Neural cell (in vitro differentiated cells): ENCODE measurements around the gene KCTD19. TPM values are rescaled to one million over a fixed set of nuclear protein-coding genes. Genes with fewer than 3 reads are reported as not detected.

Source experiments
- H2AFZ ChIP-seq: fragments of 200-600, 300-800 bp; sonication (generic), shearing (Covaris generic); 2 replicates; pipeline ENCODE4 v1.6.0; 2014; ENCODE audit warnings: low read depth, mild to moderate bottlenecking, antibody characterized with exemption, low read length, moderate library complexity
- H3F3A ChIP-seq: fragments of 200-600 bp; shearing (Covaris generic); 2 replicates; pipeline ENCODE4 v1.6.1; 2016; ENCODE audit warnings: mild to moderate bottlenecking, moderate library complexity, mixed read lengths, antibody characterized with exemption, low read length; ENCODE audit not compliant: insufficient read depth, poor library complexity, severe bottlenecking
- H3K27ac ChIP-seq: fragments of 200-600, 300-800 bp; sonication (generic), shearing (Covaris generic); 2 replicates; pipeline ENCODE4 v1.5.1; 2014; ENCODE audit warnings: mild to moderate bottlenecking, low read length, moderate library complexity
- H3K27me3 ChIP-seq: fragments of 300-800, 200-600 bp; sonication (generic), shearing (Covaris generic); 2 replicates; pipeline ENCODE4 v1.6.0; 2014; ENCODE audit warnings: mild to moderate bottlenecking, low read depth, low read length, moderate library complexity; ENCODE audit not compliant: insufficient read depth
- H3K36me3 ChIP-seq: fragments of 300-800, 200-600 bp; sonication (generic), shearing (Covaris generic); 2 replicates; pipeline ENCODE4 v1.5.1; 2014; ENCODE audit warnings: mild to moderate bottlenecking, antibody characterized with exemption, low read length, moderate library complexity; ENCODE audit not compliant: insufficient read depth
- H3K4me2 ChIP-seq: fragments of 300-800, 200-600 bp; sonication (generic), shearing (Covaris generic); 2 replicates; pipeline ENCODE4 v1.6.0; 2014; ENCODE audit warnings: mild to moderate bottlenecking, low read length
- H3K4me3 ChIP-seq: fragments of 300-800, 200-600 bp; sonication (generic), shearing (Covaris generic); 2 replicates; pipeline ENCODE4 v1.5.1; 2014; ENCODE audit warnings: mild to moderate bottlenecking, low read length, moderate library complexity
- H3K79me2 ChIP-seq: fragments of 200-600 bp; shearing (Covaris generic); replicated peaks from 2 replicates; pipeline ENCODE4 v1.6.0; 2014; ENCODE audit warnings: mild to moderate bottlenecking, low read length, moderate library complexity; ENCODE audit not compliant: insufficient read depth
- H3K9ac ChIP-seq: fragments of 300-800, 200-600 bp; sonication (generic), shearing (Covaris generic); 2 replicates; pipeline ENCODE4 v1.6.1; 2016; ENCODE audit warnings: mild to moderate bottlenecking, low read length, mixed read lengths
- H3K9me2 ChIP-seq: fragments of 200-600 bp; shearing (Covaris generic); 2 replicates; pipeline ENCODE4 v1.6.1; 2016; ENCODE audit warnings: mild to moderate bottlenecking, low read length, mixed read lengths; ENCODE audit not compliant: insufficient read depth
- H3K9me3 ChIP-seq: fragments of 200-600, 300-800 bp; sonication (generic), shearing (Covaris generic); 2 replicates; pipeline ENCODE4 v1.6.1; 2016; ENCODE audit warnings: mild to moderate bottlenecking, mixed run types, low read length, moderate library complexity, mixed read lengths
- H4K20me1 ChIP-seq: fragments of 200-600 bp; shearing (Covaris generic); 2 replicates; pipeline ENCODE4 v1.6.1; 2016; ENCODE audit warnings: mild to moderate bottlenecking, mixed run types; ENCODE audit not compliant: insufficient read depth
- CTCF ChIP-seq: fragments of 450-650 bp; IDR thresholded peaks from 2 replicates; pipeline ENCODE4 v1.5.1; 2014; ENCODE audit warnings: antibody characterized with exemption, mild to moderate bottlenecking, moderate library complexity; ENCODE audit not compliant: poor library complexity, severe bottlenecking
- EP300 ChIP-seq: fragments of 450-650 bp; conservative IDR thresholded peaks from 2 replicates; pipeline ENCODE4 v1.6.1; 2014; ENCODE audit warnings: antibody characterized with exemption, mild to moderate bottlenecking, moderate library complexity; ENCODE audit not compliant: poor library complexity, severe bottlenecking
- EZH2 ChIP-seq: fragments of 200-600, 300-800 bp; shearing (Covaris generic), sonication (generic); IDR thresholded peaks from 2 replicates; pipeline ENCODE4 v1.6.1; 2014; ENCODE audit warnings: antibody characterized with exemption, low read length, borderline replicate concordance, mild to moderate bottlenecking; ENCODE audit not compliant: insufficient read depth, poor library complexity, severe bottlenecking
- MXI1 ChIP-seq: fragments of 450-650 bp; conservative IDR thresholded peaks from 2 replicates; pipeline ENCODE4 v1.6.1; 2014; ENCODE audit warnings: antibody characterized with exemption, mild to moderate bottlenecking; ENCODE audit not compliant: poor library complexity, severe bottlenecking
- POLR2AphosphoS5 ChIP-seq: IDR thresholded peaks from 2 replicates; pipeline ENCODE4 v1.6.1; 2012
- RAD21 ChIP-seq: fragments of 450-650 bp; conservative IDR thresholded peaks from 2 replicates; pipeline ENCODE4 v1.6.1; 2014; ENCODE audit warnings: antibody characterized with exemption, mild to moderate bottlenecking, moderate library complexity
- SMC3 ChIP-seq: fragments of 450-650 bp; conservative IDR thresholded peaks from 2 replicates; pipeline ENCODE4 v1.6.1; 2014; ENCODE audit warnings: antibody characterized with exemption, mild to moderate bottlenecking, moderate library complexity; ENCODE audit not compliant: poor library complexity
- TAF1 ChIP-seq: IDR thresholded peaks from 2 replicates; pipeline ENCODE4 v1.6.1; 2012; ENCODE audit warnings: low read depth
- polyA plus RNA-seq: library from polyadenylated mRNA; depleted of rRNA; stranded (reverse); fragments of >200 nt; gene quantifications from 2 replicates; pipeline ENCODE4 v1.2.3, GENCODE V29; 2014
- TF ChIP-seq, protein P1 (sequence below): IDR thresholded peaks from 2 replicates; pipeline ENCODE4 v1.6.1; 2012; ENCODE audit warnings: borderline replicate concordance

Gene KCTD19
- polyA plus RNA-seq, 1 donor from 2014 or later, result 0.45 TPM

GRCh38 chr16:67255553-67256221 lies 70.9 kb downstream of the KCTD19 start:
- Histone ChIP-seq H2AFZ (no peak overlapping the region), H3K4me2 (no peak overlapping the region), H3K36me3 (no peaks in the 10 kb centered on the region), H3K4me3 (no peak overlapping the region), H3K9me2 (no peaks in the 10 kb centered on the region), H3F3A (no peaks in the 10 kb centered on the region), H3K79me2 (no peaks in the 10 kb centered on the region), H4K20me1 (no peaks in the 10 kb centered on the region), H3K27me3 (no peaks in the 10 kb centered on the region), H3K9me3 (no peaks in the 10 kb centered on the region), H3K27ac (no peak overlapping the region), H3K9ac (no peak overlapping the region)
- TF ChIP-seq MXI1, result no peak
- no peak for TF ChIP-seq EZH2
- TF ChIP-seq EP300, result no peak
- no peak for TF ChIP-seq SMC3
- no peak for TF ChIP-seq TAF1
- TF ChIP-seq, protein P1, sequence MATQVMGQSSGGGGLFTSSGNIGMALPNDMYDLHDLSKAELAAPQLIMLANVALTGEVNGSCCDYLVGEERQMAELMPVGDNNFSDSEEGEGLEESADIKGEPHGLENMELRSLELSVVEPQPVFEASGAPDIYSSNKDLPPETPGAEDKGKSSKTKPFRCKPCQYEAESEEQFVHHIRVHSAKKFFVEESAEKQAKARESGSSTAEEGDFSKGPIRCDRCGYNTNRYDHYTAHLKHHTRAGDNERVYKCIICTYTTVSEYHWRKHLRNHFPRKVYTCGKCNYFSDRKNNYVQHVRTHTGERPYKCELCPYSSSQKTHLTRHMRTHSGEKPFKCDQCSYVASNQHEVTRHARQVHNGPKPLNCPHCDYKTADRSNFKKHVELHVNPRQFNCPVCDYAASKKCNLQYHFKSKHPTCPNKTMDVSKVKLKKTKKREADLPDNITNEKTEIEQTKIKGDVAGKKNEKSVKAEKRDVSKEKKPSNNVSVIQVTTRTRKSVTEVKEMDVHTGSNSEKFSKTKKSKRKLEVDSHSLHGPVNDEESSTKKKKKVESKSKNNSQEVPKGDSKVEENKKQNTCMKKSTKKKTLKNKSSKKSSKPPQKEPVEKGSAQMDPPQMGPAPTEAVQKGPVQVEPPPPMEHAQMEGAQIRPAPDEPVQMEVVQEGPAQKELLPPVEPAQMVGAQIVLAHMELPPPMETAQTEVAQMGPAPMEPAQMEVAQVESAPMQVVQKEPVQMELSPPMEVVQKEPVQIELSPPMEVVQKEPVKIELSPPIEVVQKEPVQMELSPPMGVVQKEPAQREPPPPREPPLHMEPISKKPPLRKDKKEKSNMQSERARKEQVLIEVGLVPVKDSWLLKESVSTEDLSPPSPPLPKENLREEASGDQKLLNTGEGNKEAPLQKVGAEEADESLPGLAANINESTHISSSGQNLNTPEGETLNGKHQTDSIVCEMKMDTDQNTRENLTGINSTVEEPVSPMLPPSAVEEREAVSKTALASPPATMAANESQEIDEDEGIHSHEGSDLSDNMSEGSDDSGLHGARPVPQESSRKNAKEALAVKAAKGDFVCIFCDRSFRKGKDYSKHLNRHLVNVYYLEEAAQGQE, result no peak
- no peak for TF ChIP-seq POLR2AphosphoS5
- TF ChIP-seq RAD21, result no peak
- TF ChIP-seq CTCF, result no peak

DNA sequence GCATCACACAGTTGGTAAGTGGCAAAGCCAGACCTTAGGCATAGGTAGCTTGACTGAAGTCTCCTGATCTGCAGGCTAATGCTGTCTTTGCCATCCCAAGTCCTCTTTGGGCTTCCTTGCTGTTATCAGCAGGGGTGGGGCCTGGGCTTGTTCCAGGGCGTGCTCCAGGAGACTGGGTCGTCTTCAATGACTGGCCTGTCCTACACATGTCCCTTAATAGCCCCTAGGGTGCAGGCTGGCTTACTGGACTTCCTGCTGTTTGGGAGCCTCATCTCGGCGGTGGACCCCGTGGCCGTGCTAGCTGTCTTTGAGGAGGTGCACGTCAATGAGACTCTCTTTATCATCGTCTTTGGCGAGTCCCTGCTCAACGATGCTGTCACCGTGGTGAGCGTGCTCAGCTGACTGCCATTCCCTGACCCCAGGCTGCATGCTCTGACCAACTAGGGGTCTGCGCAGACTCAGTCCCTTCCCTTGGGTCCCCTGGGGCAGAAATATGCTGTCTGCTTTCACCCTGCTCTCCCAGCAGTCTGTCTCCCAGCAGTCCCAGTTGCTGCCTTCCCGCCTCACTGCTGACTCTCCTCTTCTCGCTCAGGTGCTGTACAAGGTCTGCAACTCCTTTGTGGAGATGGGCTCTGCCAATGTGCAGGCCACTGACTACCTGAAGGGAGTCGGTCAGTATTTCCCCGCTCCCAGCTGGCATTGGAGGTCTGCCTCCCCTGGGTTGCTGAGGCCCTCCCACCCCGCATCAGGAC lies 71.6 kb downstream of the KCTD19 start:
- Histone ChIP-seq H3K4me2 (no peak overlapping the region), H4K20me1 (no peaks in the 10 kb centered on the region), H3K27ac (no peak overlapping the region), H3K4me3 (no peak overlapping the region), H3F3A (no peaks in the 10 kb centered on the region), H3K27me3 (peaks cover 7% of the 10 kb centered on the region), H3K9me2 (no peaks in the 10 kb centered on the region), H3K36me3 (no peaks in the 10 kb centered on the region), H3K9me3 (no peaks in the 10 kb centered on the region), H3K9ac (no peak overlapping the region), H3K79me2 (no peaks in the 10 kb centered on the region), H2AFZ (no peak overlapping the region)
- no peak for TF ChIP-seq EP300
- TF ChIP-seq RAD21, result no peak
- no peak for TF ChIP-seq TAF1
- TF ChIP-seq CTCF, result no peak
- no peak for TF ChIP-seq POLR2AphosphoS5
- no peak for TF ChIP-seq MXI1
- TF ChIP-seq EZH2, result no peak
- TF ChIP-seq, protein P1, result no peak
- no peak for TF ChIP-seq SMC3
